ENCODE results near the gene CCL19.

Gene CCL19

GRCh38 chr9:34715639-34716215 lies 24.7 kb upstream of the CCL19 start:
- Histone ChIP-seq H3K4me1 (ENCODE audit: insufficient read depth, low read length) (no peaks in the 10 kb centered on the region), H3K4me3 (ENCODE audit: low read depth in 1 of 2, low read length in 2 of 2) (no peak overlapping the region), H3K9me3 (ENCODE audit: low read length) (no peaks in the 10 kb centered on the region), H3K36me3 (ENCODE audit: insufficient read depth, low read length) (no peaks in the 10 kb centered on the region), H3K9ac (ENCODE audit: low read length) (no peak overlapping the region), H3K27ac (ENCODE audit: low read depth, low read length) (no peak overlapping the region), H3K27me3 (ENCODE audit: control insufficient read depth in 1 of 2, insufficient read depth in 2 of 2, low read length in 2 of 2) (peaks cover 0 to 4% of the 10 kb centered on the region in 2 donors)

GRCh38 chr9:34714007-34714406 lies 22.9 kb upstream of the CCL19 start:
- H3K9ac ChIP-seq (ENCODE audit: low read length) = no peak overlapping the region
- no peak overlapping the region for H3K4me3 ChIP-seq (ENCODE audit: low read depth in 1 of 2, low read length in 2 of 2)
- H3K9me3 ChIP-seq (ENCODE audit: low read length) = no peaks in the 10 kb centered on the region
- H3K27ac ChIP-seq (ENCODE audit: low read depth, low read length) = no peak overlapping the region
- H3K4me1 ChIP-seq (ENCODE audit: insufficient read depth, low read length) = peaks cover 6% of the 10 kb centered on the region
- peaks cover 0 to 4% of the 10 kb centered on the region in 2 donors for H3K27me3 ChIP-seq (ENCODE audit: control insufficient read depth in 1 of 2, insufficient read depth in 2 of 2, low read length in 2 of 2)
- no peaks in the 10 kb centered on the region for H3K36me3 ChIP-seq (ENCODE audit: insufficient read depth, low read length)

DNA sequence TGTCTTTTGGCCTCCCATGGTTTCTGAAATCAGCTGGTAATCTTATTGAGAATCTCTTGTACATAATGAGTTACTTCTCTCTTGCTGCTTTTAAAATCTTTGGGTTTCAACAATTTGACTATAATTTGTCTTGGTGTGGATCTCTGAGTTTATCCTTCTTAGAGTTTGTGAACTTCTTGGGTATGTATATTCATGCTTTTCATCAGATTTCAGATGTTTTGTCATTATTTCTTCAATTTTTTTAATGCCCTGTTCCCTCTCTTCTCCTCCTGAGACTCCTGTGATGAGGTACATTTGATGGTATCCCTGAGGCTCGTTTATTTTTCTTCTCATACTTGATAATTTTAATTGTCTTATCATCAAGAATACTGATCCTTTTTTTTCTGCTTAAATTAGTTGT lies 21.1 kb upstream of the CCL19 start:
- Histone ChIP-seq H3K9ac (ENCODE audit: low read length) (no peak overlapping the region), H3K4me1 (ENCODE audit: insufficient read depth, low read length) (peaks cover 6% of the 10 kb centered on the region), H3K36me3 (ENCODE audit: insufficient read depth, low read length) (no peaks in the 10 kb centered on the region), H3K27ac (ENCODE audit: low read depth, low read length) (no peak overlapping the region), H3K9me3 (ENCODE audit: low read length) (no peaks in the 10 kb centered on the region), H3K27me3 (ENCODE audit: control insufficient read depth in 1 of 2, insufficient read depth in 2 of 2, low read length in 2 of 2) (peaks cover 0 to 4% of the 10 kb centered on the region in 2 donors), H3K4me3 (ENCODE audit: low read depth in 1 of 2, low read length in 2 of 2) (no peak overlapping the region)

GRCh38 chr9:34710023-34710422 lies 18.9 kb upstream of the CCL19 start, which contains the start of gene CCL21:
Gene CCL21, minus strand, starts transcription at chr9:34710136. Its CDS starts 70 bp downstream, at chr9:34710066.
- Histone ChIP-seq H3K9me3 (ENCODE audit: low read length) (no peaks in the 10 kb centered on the region), H3K27ac (ENCODE audit: low read depth, low read length) (no peak within 1 kb of the TSS), H3K9ac (ENCODE audit: low read length) (no peak within 1 kb of the TSS), H3K4me1 (ENCODE audit: insufficient read depth, low read length) (peaks cover 6% of the 10 kb centered on the region), H3K4me3 (ENCODE audit: low read depth in 1 of 2, low read length in 2 of 2) (no peak within 1 kb of the TSS), H3K36me3 (ENCODE audit: insufficient read depth, low read length) (no peaks in the 10 kb centered on the region), H3K27me3 (ENCODE audit: control insufficient read depth in 1 of 2, insufficient read depth in 2 of 2, low read length in 2 of 2) (peaks cover 0 to 4% of the 10 kb centered on the region in 2 donors)

DNA sequence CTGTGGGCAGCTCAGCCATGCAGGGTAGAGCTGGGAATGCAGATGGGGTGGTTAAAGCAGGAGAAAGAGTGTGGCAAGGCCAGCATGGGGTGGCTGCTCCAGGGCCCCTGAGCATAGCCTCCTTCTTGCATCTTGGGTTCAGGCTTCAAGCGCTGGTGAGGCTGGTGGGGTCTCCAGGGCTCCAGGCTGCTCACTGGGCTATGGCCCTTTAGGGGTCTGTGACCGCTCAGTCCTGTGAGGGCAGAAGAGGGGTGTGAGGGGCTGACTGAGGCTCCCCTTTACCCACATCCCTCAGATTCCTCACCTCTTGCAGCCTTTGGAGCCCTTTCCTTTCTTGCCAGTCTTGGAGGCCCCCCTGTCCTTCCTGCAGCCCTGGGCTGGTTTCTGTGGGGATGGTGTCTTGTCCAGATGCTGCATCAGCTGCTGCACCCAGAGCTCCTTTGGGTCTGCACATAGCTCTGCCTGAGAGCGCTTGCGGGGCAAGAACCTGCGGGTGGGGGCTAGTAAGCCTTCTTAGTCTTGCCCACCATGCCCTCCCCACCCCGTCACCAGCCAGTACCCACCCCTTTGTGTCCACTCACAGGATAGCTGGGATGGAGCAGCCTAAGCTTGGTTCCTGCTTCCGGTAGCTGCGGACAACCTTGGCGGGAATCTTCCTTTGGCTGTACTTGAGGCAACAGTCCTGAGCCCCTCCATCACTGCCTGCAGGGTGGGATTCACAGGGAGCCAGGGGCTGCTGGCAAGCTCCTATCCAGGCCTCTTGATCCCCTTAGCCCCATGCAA lies 18.3 kb upstream of the CCL19 start:
- Histone ChIP-seq H3K27me3 (ENCODE audit: control insufficient read depth in 1 of 2, insufficient read depth in 2 of 2, low read length in 2 of 2) (peaks cover 0 to 4% of the 10 kb centered on the region in 2 donors), H3K4me1 (ENCODE audit: insufficient read depth, low read length) (peaks cover 6% of the 10 kb centered on the region), H3K27ac (ENCODE audit: low read depth, low read length) (no peak overlapping the region), H3K9ac (ENCODE audit: low read length) (no peak overlapping the region), H3K9me3 (ENCODE audit: low read length) (no peaks in the 10 kb centered on the region), H3K4me3 (ENCODE audit: low read depth in 1 of 2, low read length in 2 of 2) (no peak overlapping the region), H3K36me3 (ENCODE audit: insufficient read depth, low read length) (no peaks in the 10 kb centered on the region)

GRCh38 chr9:34707130-34707529 lies 16.1 kb upstream of the CCL19 start:
- Histone ChIP-seq H3K4me3 (ENCODE audit: low read depth in 1 of 2, low read length in 2 of 2) (no peak overlapping the region), H3K4me1 (ENCODE audit: insufficient read depth, low read length) (peaks cover 10% of the 10 kb centered on the region)

DNA sequence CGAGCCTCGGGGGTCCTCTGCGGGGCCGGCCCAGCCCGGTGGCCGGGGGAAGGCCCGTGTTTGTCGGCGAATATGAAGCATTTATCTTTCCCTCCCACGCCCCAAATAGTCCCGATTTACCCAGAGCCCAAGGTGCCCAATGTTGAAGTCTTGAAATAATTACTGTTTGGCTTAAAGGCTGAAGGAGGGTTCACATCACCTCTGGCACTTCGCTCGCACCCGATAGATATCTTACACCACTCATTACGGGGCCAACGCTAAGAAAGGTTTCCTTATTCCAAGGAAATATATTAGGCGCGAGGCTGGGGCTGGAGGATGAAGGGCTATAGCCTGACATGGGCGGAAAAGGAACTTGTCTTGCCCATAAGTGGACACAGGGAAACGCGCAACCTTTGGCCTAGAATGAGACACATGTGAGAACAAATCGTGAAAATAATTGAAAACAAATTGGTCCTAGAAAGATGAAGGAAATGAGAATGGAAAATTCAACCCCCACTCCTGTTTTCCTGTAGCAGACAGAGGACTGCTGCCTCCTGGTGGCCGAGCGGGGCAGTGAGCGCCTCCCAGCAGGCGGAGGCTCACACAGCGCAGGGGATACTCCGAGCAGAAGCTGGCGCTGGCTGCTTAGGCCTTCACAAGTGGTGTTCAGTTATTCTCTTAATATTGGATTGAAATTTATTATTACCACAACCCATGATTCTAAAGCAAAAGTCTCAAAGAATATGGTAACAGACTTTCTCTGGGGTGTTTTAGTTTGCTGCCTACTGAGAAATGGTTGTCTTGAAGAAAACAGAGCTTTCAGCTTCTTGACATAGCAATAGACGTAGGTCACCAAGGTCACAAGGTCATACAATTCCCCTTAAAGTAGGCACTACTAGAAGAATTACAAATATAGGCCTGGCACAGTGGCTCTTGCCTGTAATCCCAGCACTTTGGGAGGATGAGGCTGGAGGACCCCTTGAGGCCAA lies 11.0 kb upstream of the CCL19 start:
- peak overlapping the region; percentile 79 for H3K27ac ChIP-seq (ENCODE audit: low read depth, low read length)
- H3K4me3 ChIP-seq (ENCODE audit: low read depth in 1 of 2, low read length in 2 of 2) = peak overlapping the region; percentile 66 to 73
- no peaks in the 10 kb centered on the region for H3K27me3 ChIP-seq (ENCODE audit: control insufficient read depth in 1 of 2, insufficient read depth in 2 of 2, low read length in 2 of 2)
- peak overlapping the region; percentile 54 for H3K9ac ChIP-seq (ENCODE audit: low read length)
- H3K4me1 ChIP-seq (ENCODE audit: insufficient read depth, low read length) = peaks cover 4% of the 10 kb centered on the region
- no peaks in the 10 kb centered on the region for H3K9me3 ChIP-seq (ENCODE audit: low read length)
- no peaks in the 10 kb centered on the region for H3K36me3 ChIP-seq (ENCODE audit: insufficient read depth, low read length)

More at GRCh38 chr9:34707130-34707529, 16.1 kb upstream of the CCL19 start:
- no peak overlapping the region for H3K27ac ChIP-seq (ENCODE audit: low read depth, low read length)
- no peaks in the 10 kb centered on the region for H3K36me3 ChIP-seq (ENCODE audit: insufficient read depth, low read length)
- no peak overlapping the region for H3K9ac ChIP-seq (ENCODE audit: low read length)
- H3K27me3 ChIP-seq (ENCODE audit: control insufficient read depth in 1 of 2, insufficient read depth in 2 of 2, low read length in 2 of 2) = no peaks in the 10 kb centered on the region
- no peaks in the 10 kb centered on the region for H3K9me3 ChIP-seq (ENCODE audit: low read length)

DNA sequence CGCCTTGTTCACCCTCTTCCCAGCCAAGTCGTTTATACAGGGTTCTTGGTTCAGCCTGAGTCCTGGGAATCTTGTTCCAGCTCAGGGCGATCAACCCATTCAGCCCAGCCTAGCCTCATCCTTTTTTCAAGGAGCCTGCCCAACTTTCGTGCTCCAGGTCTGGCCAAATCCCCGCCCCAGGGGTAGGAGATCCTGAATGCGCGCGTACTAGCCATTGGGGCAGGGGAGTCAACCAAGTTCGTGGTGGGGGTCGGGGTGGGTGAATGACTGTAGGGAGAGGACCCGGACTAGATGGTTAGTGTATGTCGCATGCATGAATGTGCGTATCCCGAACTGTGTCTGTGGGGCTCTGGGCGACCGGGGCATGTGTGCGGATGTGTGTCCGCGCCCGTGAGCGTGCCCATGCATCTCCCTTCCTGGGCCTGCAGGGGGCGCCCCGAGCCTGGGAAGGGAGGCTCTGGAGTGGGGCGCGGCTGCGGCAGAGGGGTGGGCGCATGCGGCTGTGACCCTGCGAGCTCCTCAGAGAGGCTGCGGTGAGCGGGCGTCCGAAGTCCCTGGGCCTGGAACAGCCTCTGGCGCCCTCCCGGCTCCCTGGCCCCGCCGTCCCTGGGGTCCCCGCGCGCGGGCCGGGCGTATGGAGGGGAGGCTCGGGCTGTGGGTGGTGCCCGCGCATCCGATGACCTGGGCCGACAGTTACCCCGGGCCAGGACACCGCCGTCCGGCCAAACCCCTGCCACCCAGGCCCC lies 10.1 kb upstream of the CCL19 start:
- peak overlapping the region; percentile 79 for H3K27ac ChIP-seq (ENCODE audit: low read depth, low read length)
- H3K9ac ChIP-seq (ENCODE audit: low read length) = no peak overlapping the region
- H3K27me3 ChIP-seq (ENCODE audit: control insufficient read depth in 1 of 2, insufficient read depth in 2 of 2, low read length in 2 of 2) = no peaks in the 10 kb centered on the region

GRCh38 chr9:34694811-34695210 lies 3.7 kb upstream of the CCL19 start:
- no peaks in the 10 kb centered on the region for H3K27me3 ChIP-seq (ENCODE audit: control insufficient read depth in 1 of 2, insufficient read depth in 2 of 2, low read length in 2 of 2)
- H3K4me1 ChIP-seq (ENCODE audit: insufficient read depth, low read length) = no peaks in the 10 kb centered on the region
- no peaks in the 10 kb centered on the region for H3K9me3 ChIP-seq (ENCODE audit: low read length)
- H3K9ac ChIP-seq (ENCODE audit: low read length) = no peak overlapping the region
- no peak overlapping the region for H3K4me3 ChIP-seq (ENCODE audit: low read depth in 1 of 2, low read length in 2 of 2)
- no peak overlapping the region for H3K27ac ChIP-seq (ENCODE audit: low read depth, low read length)
- no peaks in the 10 kb centered on the region for H3K36me3 ChIP-seq (ENCODE audit: insufficient read depth, low read length)

More for the DNA sequence above, 10.1 kb upstream of the CCL19 start:
- peaks cover 4% of the 10 kb centered on the region for H3K4me1 ChIP-seq (ENCODE audit: insufficient read depth, low read length)
- no peaks in the 10 kb centered on the region for H3K36me3 ChIP-seq (ENCODE audit: insufficient read depth, low read length)
- H3K4me3 ChIP-seq (ENCODE audit: low read depth in 1 of 2, low read length in 2 of 2) = peak overlapping the region; percentile 66 to 73
- H3K9me3 ChIP-seq (ENCODE audit: low read length) = no peaks in the 10 kb centered on the region

DNA sequence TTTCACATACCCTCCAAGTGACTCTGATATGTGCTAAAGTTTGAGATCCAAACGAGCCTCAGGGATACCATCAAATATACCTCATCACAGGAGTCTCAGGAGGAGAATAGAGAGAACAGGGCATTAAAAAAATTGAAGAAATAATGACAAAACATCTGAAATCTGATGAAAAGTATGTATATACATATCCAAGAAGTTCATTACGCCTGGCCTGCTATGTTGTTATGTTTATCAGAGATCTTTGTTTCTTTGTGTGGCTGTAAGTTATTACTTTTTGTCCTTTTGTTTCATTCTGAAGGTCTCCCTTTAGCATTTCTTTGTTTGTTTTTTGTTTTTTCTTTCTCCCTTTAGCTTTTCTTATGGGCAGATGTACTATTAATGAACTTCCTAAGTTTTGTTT lies 2.5 kb upstream of the CCL19 start:
- H3K9ac ChIP-seq (ENCODE audit: low read length) = no peak overlapping the region
- H3K4me1 ChIP-seq (ENCODE audit: insufficient read depth, low read length) = no peaks in the 10 kb centered on the region
- no peak overlapping the region for H3K27ac ChIP-seq (ENCODE audit: low read depth, low read length)
- no peaks in the 10 kb centered on the region for H3K27me3 ChIP-seq (ENCODE audit: control insufficient read depth in 1 of 2, insufficient read depth in 2 of 2, low read length in 2 of 2)
- no peak overlapping the region for H3K4me3 ChIP-seq (ENCODE audit: low read depth in 1 of 2, low read length in 2 of 2)
- H3K36me3 ChIP-seq (ENCODE audit: insufficient read depth, low read length) = no peaks in the 10 kb centered on the region
- H3K9me3 ChIP-seq (ENCODE audit: low read length) = no peaks in the 10 kb centered on the region

Data from muscle layer of colon (tissue), 2 donors.